Islet precursor cell (in vitro differentiated cells): ENCODE measurements around the gene SYNE4.
"Not testable (repeated sequence)": the region's sequence is repeated elsewhere in the genome, so short reads cannot be mapped to it uniquely, and the experiment has no call there.

Source experiments
- DNase-seq: peaks from one replicate; pipeline ENCODE4 v3.0.0-alpha.2; 2018

SYNE4 gene

GRCh38 chr19:35987571-35987896 lies 21.1 kb downstream of the SYNE4 start:
- no peak for DNase-seq

- peak; percentile 79 for DNase-seq
Measured at GRCh38 chr19:35986664-35987570, 21.7 kb downstream of the SYNE4 start.

GRCh38 chr19:35986111-35986510 lies 22.5 kb downstream of the SYNE4 start:
- no peak for DNase-seq

- no peak for DNase-seq
Measured at GRCh38 chr19:35983177-35983576, 25.4 kb downstream of the SYNE4 start.

- not testable (repeated sequence) for DNase-seq
Measured at GRCh38 chr19:35980997-35981396, 27.6 kb downstream of the SYNE4 start.

GRCh38 chr19:35978832-35979365 lies 29.7 kb downstream of the SYNE4 start:
- no peak for DNase-seq

- no peak for DNase-seq
Measured at GRCh38 chr19:35978271-35978670, 30.3 kb downstream of the SYNE4 start.

GRCh38 chr19:35977446-35978222 lies 31.0 kb downstream of the SYNE4 start:
- peak; percentile 65 for DNase-seq

- DNase-seq: peak; percentile 68
Measured at GRCh38 chr19:35975608-35976214, 32.9 kb downstream of the SYNE4 start.

- no peak for DNase-seq
Measured at GRCh38 chr19:35973487-35973886, 35.1 kb downstream of the SYNE4 start.

- DNase-seq: no peak
Measured at GRCh38 chr19:35966771-35967170, 41.8 kb downstream of the SYNE4 start.

GRCh38 chr19:35963514-35963913 lies 45.1 kb downstream of the SYNE4 start:
- DNase-seq: peak; percentile 85

- no peak for DNase-seq
Measured at GRCh38 chr19:35960432-35960972, 48.1 kb downstream of the SYNE4 start.

GRCh38 chr19:35959968-35960320 lies 48.7 kb downstream of the SYNE4 start:
- DNase-seq: no peak

GRCh38 chr19:35959040-35959967 lies 49.3 kb downstream of the SYNE4 start:
- no peak for DNase-seq

GRCh38 chr19:35958660-35959039 lies 50.0 kb downstream of the SYNE4 start:
- DNase-seq: no peak

- not testable (repeated sequence) for DNase-seq
Measured at GRCh38 chr19:35957411-35957810, 51.2 kb downstream of the SYNE4 start.

GRCh38 chr19:35955881-35956634 lies 52.6 kb downstream of the SYNE4 start:
- no peak for DNase-seq
